KG1 (cell line): ENCODE results near the gene ABHD12.

Experiments
- DNase-seq: peaks from one replicate; lab custom pipeline; 2025; lab: John Stamatoyannopoulos, UW

ABHD12 gene

GRCh38 chr20:25306991-25307903 lies 83.4 kb downstream of the ABHD12 start:
- DNase-seq, result no peak

- no peak for DNase-seq
These were observed 86.5 kb downstream of the ABHD12 start for GRCh38 chr20:25304025-25304549.

DNA sequence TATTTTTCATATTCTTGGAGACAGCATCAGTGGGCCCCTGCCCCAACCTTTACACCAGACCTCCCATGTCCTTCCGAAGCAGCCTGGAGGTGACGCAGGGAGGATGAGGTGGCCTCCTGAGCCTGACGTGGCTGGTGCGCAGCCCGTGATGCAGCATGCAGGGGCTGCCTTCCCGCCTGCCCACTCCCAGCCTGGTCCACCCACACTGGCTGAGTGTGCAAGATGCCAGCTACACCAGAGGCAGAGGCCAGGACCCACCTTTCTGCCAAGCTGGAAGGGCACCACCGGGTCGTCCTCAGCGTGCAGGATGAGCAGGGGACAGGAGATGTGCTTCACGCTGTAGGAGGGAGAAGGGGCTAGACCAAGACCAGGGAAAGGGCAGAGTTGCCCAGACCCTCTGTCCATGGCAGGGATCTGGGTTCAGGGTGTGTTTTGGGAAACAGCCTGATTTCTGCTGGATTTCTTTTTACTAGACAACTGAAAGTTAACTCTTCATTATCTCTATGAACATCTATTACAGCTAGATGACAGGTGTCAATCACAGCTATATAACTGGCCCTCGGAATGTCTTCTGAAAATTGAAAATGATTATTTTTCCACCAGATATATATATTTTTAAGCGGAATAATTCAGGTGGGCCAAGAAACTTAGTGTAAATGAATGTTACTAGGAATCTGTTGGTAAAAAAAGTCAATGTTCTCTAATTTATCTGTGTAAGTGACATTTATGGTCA lies 87.2 kb downstream of the ABHD12 start:
- no peak for DNase-seq

- no peak for DNase-seq
These were observed 88.0 kb downstream of the ABHD12 start for GRCh38 chr20:25302596-25302995.

GRCh38 chr20:25301357-25301920 lies 89.2 kb downstream of the ABHD12 start:
- DNase-seq, result no peak

DNA sequence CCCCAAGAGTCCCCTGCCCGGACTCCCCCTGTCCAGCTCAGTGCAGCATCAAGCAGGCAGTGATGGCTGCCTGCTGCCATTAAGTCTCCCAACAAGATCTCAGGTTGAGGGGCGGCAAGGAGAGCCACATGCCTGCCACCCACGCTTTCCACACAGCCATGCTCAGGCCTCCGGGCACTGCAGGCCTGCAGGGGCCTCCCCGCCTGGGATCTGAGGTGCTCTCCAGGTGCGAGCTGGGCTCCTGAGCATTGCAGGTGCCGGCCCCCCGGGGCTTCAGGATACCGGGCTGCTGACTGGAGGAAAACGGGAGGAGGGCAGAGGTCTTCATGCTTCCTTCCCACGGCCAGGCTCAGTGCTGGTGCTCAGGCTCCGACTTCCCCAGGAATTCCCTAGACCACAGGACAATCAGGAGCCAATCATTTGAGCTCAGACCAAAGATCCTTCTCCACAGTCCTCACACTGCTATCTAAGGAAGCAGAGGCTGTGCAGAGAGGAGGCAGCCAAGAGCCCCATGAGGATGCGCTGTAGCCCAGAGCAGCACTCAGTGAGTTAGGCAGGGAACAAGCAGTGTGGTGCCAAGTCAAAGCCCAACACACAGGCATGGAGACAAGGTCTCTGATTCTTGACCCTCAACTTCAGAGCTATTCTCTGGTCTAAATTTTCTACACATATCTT lies 90.0 kb downstream of the ABHD12 start:
- no peak for DNase-seq

GRCh38 chr20:25299806-25300205 lies 90.8 kb downstream of the ABHD12 start:
- no peak for DNase-seq

DNA sequence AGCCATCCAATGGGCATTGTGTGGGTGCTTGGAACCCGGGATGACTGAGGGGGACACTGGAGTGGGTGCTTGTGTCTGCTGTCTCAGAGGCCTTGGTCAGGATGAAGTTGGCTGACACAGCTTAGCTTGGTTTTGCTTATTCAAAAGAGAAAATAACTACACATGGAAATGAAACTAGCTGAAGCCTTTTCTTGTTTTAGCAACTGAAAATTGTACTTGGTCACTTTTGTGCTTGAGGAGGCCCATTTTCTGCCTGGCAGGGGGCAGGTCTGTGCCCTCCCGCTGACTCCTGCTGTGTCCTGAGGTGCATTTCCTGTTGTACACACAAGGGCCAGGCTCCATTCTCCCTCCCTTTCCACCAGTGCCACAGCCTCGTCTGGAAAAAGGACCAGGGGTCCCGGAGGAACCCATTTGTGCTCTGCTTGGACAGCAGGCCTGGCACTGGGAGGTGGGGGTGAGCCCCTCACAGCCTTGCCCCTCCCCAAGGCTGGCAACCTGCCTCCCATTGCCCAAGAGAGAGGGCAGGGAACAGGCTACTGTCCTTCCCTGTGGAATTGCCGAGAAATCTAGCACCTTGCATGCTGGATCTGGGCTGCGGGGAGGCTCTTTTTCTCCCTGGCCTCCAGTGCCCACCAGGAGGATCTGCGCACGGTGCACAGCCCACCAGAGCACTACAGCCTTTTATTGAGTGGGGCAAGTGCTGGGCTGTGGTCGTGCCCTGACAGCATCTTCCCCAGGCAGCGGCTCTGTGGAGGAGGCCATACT lies 93.3 kb downstream of the ABHD12 start:
- no peak for DNase-seq

- DNase-seq, result no peak
These were observed 94.2 kb downstream of the ABHD12 start for GRCh38 chr20:25296094-25297093.

GRCh38 chr20:25295386-25296093 lies 95.1 kb downstream of the ABHD12 start:
- DNase-seq, result no peak

GRCh38 chr20:25294459-25295385 lies 95.9 kb downstream of the ABHD12 start:
- DNase-seq, result peak; percentile 27

DNA sequence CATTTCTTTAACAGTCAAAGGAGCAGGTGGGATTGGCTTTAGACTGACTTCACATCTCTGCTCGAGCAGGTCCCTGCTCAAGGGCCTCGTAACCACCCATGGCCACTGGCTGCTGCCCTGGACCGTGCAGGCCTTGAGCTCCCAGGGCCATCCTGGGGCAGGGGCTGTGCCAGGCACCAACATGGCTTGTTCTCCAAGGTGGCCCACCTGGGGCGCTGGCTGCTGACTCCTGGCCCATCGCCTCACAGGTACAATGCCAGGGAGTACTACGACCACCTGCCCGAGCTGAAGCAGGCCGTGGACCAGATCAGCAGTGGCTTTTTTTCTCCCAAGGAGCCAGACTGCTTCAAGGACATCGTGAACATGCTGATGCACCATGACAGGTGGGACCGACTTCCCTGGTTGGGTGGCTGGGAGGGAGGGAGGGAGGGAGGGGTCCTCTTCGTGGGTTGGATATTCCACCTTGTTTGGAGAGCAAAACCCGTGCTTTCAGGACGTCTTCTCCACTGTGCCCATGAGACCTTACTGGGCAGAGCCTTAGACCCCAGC lies 96.7 kb downstream of the ABHD12 start:
- no peak for DNase-seq

- no peak for DNase-seq
These were observed 97.1 kb downstream of the ABHD12 start for GRCh38 chr20:25293507-25293906.

- DNase-seq, result no peak
These were observed 98.3 kb downstream of the ABHD12 start for GRCh38 chr20:25292176-25292891.

DNA sequence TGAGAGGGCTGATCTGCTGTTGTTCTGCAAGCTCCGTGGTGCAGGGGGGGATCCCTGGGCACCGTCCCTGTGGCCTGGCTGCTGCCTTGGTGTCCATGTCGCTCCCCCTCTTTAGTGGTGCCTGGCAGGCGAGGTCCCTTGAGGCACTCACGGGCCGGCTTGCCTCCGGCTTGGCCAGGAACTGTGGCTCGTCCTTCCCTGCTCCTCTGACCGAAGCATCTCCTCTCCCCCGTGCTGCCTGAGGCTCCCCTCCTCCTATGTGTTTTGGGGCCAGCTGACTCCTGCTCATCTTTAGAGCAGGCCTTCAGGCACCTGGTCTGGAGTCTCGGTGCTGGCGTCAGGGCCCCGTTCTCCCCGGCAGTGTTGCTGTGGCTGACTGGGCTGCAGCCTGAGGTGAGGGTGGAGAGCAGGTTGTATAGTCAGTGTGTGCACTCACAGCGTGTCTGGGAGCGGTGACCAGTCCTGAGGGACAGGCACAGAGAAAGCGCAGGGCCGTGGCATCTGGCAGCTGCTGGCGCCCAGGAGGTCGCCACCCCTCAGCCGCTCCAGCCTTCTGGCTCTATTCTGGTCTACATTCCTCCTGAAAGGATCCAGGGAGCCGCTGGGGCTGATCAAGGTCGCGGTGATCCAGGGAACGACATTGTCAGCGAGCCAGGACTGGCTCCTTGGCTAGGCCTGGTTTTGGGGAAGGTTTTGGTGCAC lies 99.1 kb downstream of the ABHD12 start:
- DNase-seq, result no peak

GRCh38 chr20:25290646-25291431 lies 99.8 kb downstream of the ABHD12 start:
- DNase-seq, result no peak
